Measurements from ENCODE around the gene TMEM245. TPM values are rescaled to one million over a fixed set of nuclear protein-coding genes. Genes with fewer than 3 reads are reported as not detected.

TMEM245 gene
- polyA plus RNA-seq, 2 of the 4 experiments (the other 2 are of a cell fraction) = 44.9 to 88.9 TPM

GRCh38 chr9:109026306-109026705, 93.4 kb downstream of the TMEM245 start:
- CTCF ChIA-PET = no interaction called here
- whole genome bisulfite sequencing (ENCODE audit: missing lambda C conversion rate) = 88% methylated on average over 7 of the region's 7 CpGs
- TF ChIP-seq JUNB (IDR thresholded peaks at IDR 0.05) (no peak), TP53 (CRISPR knock-in tag; IDR thresholded peaks at IDR 0.05) (no peak), ZC3H11A (IDR thresholded peaks at IDR 0.05) (no peak), HES2 (IDR thresholded peaks at IDR 0.05) (no peak), POLR2AphosphoS2 (conservative IDR thresholded peaks at IDR 0.05; ENCODE audit: low read length) (no peak), CHD2 (IDR thresholded peaks at IDR 0.05; ENCODE audit: low read length, partially characterized antibody) (no peak), CTCF (IDR thresholded peaks at IDR 0.05) (no peak), JUN (IDR thresholded peaks at IDR 0.05) (no peak), REST (IDR thresholded peaks at IDR 0.05) (no peak), HOXB13 (CRISPR knock-in tag; IDR thresholded peaks at IDR 0.05; ENCODE audit: low read depth) (no peak), SREBF2 (IDR thresholded peaks at IDR 0.05) (no peak), EP300 (IDR thresholded peaks at IDR 0.05) (no peak)
- FAIRE-seq (no peak), ATAC-seq (no peak), DNase-seq (ENCODE audit: low read depth in 1 of 2, low spot score in 1 of 2) (no peak)
- Histone ChIP-seq H3K4me2 (no peak overlapping the region), H3K9me3 (no peaks in the 10 kb centered on the region), H3K4me1 (peaks cover 31% of the 10 kb centered on the region), H3K4me3 (no peak overlapping the region), H3K27ac (no peak overlapping the region)
- POLR2A ChIA-PET = no interaction called here

GRCh38 chr9:109022873-109023272, 96.9 kb downstream of the TMEM245 start:
- Histone ChIP-seq H3K4me3 (no peak overlapping the region), H3K9me3 (no peaks in the 10 kb centered on the region), H3K4me1 (peaks cover 27% of the 10 kb centered on the region), H3K4me2 (peak overlapping the region; percentile 59), H3K27ac (no peak overlapping the region; a peak in 1 of 6 replicates)
- ATAC-seq (peak in 1 of 2 experiments; percentile 66; a peak in 3 of 6 replicates), FAIRE-seq (no peak), DNase-seq (ENCODE audit: low read depth in 1 of 2, low spot score in 1 of 2) (peak in 1 of 2 experiments; percentile 43)
- no peak for TF ChIP-seq ZNF302 (CRISPR knock-in tag; IDR thresholded peaks at IDR 0.05)
- no peak for TF ChIP-seq FOSL2 (IDR thresholded peaks at IDR 0.05)
- peak; percentile 50; the same call in 1 of the 2 replicates for TF ChIP-seq FOSL2 (CRISPR knock-in tag; IDR thresholded peaks at IDR 0.05)
- no peak for TF ChIP-seq ZC3H11A (IDR thresholded peaks at IDR 0.05)
- TF ChIP-seq MAX (IDR thresholded peaks at IDR 0.05) = no peak
- TF ChIP-seq EHF (CRISPR knock-in tag; IDR thresholded peaks at IDR 0.05) = no peak
- TF ChIP-seq RFX5 (IDR thresholded peaks at IDR 0.05) = no peak
- peak; percentile 73 for TF ChIP-seq GATA3 (IDR thresholded peaks at IDR 0.05; ENCODE audit: borderline replicate concordance)
- no peak for TF ChIP-seq POLR2AphosphoS2 (conservative IDR thresholded peaks at IDR 0.05; ENCODE audit: low read length)
- TF ChIP-seq EP300 (IDR thresholded peaks at IDR 0.05) = 0 out of 5 replicates have a peak, but pooled peaks of 1 of the 2 experiments have one; percentile 17
- no peak for TF ChIP-seq POLR2A (IDR thresholded peaks at IDR 0.05; ENCODE audit: low read length)
- CTCF ChIA-PET = interaction anchor here (1.0 kb wide), 1 partner anchor 56 kb away, joined by 3 read pairs; no protein-coding TSS in a partner anchor
- POLR2A ChIA-PET = interaction anchor here (0.6 kb wide), 1 partner anchor 51 kb away, joined by 3 read pairs; no protein-coding TSS in a partner anchor
